ENCODE results near the gene ATP8B1. TPM values are rescaled to one million over a fixed set of nuclear protein-coding genes. Genes with fewer than 3 reads are reported as not detected.

The ATP8B1 gene
- total and polyA plus RNA-seq, 2 of the 8 experiments (the other 6 are each of a cell fraction or from before 2014, with no cell fraction given) = 1.1 to 4.6 TPM

DNA sequence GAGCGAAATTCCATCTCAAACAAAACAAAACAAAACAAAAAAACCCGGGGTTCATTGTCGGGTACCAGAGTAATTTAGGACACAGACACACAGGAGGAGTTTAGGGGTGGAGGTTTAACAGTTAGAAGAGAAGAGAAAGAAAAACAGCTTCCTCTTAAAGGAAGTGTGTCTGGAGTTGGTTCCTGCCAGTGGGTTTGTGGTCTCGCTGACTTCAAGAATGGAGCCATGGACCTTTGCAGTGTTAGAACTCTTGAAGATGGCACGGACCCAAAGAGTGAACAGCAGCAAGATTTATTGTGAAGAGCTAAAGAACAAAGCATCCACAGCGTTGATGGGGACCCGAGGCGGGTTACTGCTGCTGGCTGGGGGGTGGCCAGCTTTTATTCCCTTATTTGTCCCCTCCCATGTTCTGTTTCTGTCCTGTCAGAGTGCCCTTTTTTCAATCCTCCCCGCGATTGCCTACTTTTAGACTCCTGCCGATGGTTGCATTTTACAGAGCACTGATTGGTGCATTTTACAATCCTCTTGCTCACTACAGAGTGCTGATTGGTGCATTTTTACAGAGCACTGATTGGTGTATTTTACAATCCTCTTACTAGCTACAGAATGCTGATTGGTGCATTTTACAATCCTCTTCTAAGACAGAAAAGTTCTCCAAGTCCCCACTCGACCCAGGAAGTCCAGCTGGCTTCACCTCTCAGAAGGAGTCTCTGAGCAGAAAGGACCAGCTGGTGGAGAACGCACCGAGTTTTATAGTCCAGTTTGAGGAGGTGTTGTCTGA, 28.7 kb upstream of the ATP8B1 start:
- Histone ChIP-seq H2BK120ac (replicated peaks; ENCODE audit: low read depth, low read length) (no peak overlapping the region), H4K5ac (ENCODE audit: insufficient read length, low read depth, low read length) (no peak overlapping the region), H3K4ac (replicated peaks; ENCODE audit: insufficient read length, low read depth, low read length) (no peak overlapping the region), H3K4me2 (ENCODE audit: insufficient read depth in 1 of 2, low read depth in 2 of 2, low read length in 2 of 2) (no peak overlapping the region), H3K4me1 (replicated peaks in 1 of 4; ENCODE audit: control insufficient read depth in 3 of 4, insufficient read depth in 4 of 4, low read length in 3 of 4) (no peaks in the 10 kb centered on the region), H2BK5ac (ENCODE audit: low read depth, low read length) (no peak overlapping the region), H3K56ac (replicated peaks; ENCODE audit: insufficient read length, low read depth, low read length) (no peak overlapping the region), H3K9ac (replicated peaks in 1 of 4; ENCODE audit: extremely low read depth in 1 of 4, low read depth in 3 of 4, low read length in 3 of 4) (no peak overlapping the region), H4K20me1 (replicated peaks in 1 of 2; ENCODE audit: control insufficient read depth in 1 of 2, insufficient read depth in 2 of 2, low read length in 2 of 2) (no peaks in the 10 kb centered on the region), H2BK15ac (ENCODE audit: low read length) (no peak overlapping the region), H3K18ac (ENCODE audit: extremely low read depth, low read length) (no peak overlapping the region), H3K27ac (ENCODE audit: low read depth, low read length) (no peak overlapping the region), H3K36me3 (ENCODE audit: control insufficient read depth in 2 of 4, insufficient read depth in 4 of 4, low read length in 3 of 4) (no peaks in the 10 kb centered on the region), H3K79me1 (ENCODE audit: low read depth, low read length) (no peaks in the 10 kb centered on the region), H2BK12ac (ENCODE audit: low read depth, low read length) (no peak overlapping the region), H2AK5ac (ENCODE audit: low read depth, low read length) (no peak overlapping the region), H3K23ac (ENCODE audit: insufficient read length) (no peak overlapping the region), H4K91ac (replicated peaks; ENCODE audit: insufficient read length, low read length) (no peak overlapping the region), H4K8ac (ENCODE audit: extremely low read depth, insufficient read depth, low read length) (no peak overlapping the region; the same call in 1 of the 2 replicates), H3K4me3 (ENCODE audit: extremely low read depth in 1 of 4, insufficient read depth in 2 of 4, low read depth in 3 of 4, low read length in 4 of 4) (no peak overlapping the region), H3K9me3 (ENCODE audit: insufficient read depth in 2 of 2, low read depth in 1 of 2, low read length in 1 of 2) (no peaks in the 10 kb centered on the region), H3K23me2 (ENCODE audit: low read depth, low read length) (no peaks in the 10 kb centered on the region), H3K79me2 (ENCODE audit: control insufficient read depth in 1 of 2, insufficient read depth in 2 of 2, low read length in 2 of 2) (no peaks in the 10 kb centered on the region), H3K14ac (ENCODE audit: insufficient read length) (no peak overlapping the region), H3K27me3 (replicated peaks in 1 of 4; ENCODE audit: control insufficient read depth in 3 of 4, extremely low read depth in 1 of 4, insufficient read depth in 3 of 4, low read length in 3 of 4) (no peaks in the 10 kb centered on the region), H2BK20ac (ENCODE audit: low read length) (no peak overlapping the region), H2AFZ (ENCODE audit: low read length) (no peak overlapping the region)
- FAIRE-seq = no peak
- WGBS, 2 experiments (ENCODE audit: extremely low coverage in 1 of 2, insufficient coverage in 1 of 2, insufficient read length in 1 of 2, insufficient replicate concordance in 2 of 2, low coverage in 1 of 2, low lambda C conversion rate in 2 of 2, missing lambda C conversion rate in 1 of 2) = 93% methylated on average over 14 of the region's 14 CpGs; no CpG with 5 or more reads in 1 of the 2 experiments
- ChIA-PET POLR2A (ENCODE audit: partially characterized antibody) (no interaction called here), CTCF (ENCODE audit: partially characterized antibody) (interaction anchor here (0.9 to 1.6 kb wide), 3 partner anchors 11 to 1129 kb away, joined by 3 to 5 read pairs (median 3); no protein-coding TSS in a partner anchor)
- DNase-seq (ENCODE audit: low read depth in 1 of 2, low spot score in 2 of 2) = no peak
- no peak for TF ChIP-seq EP300 (IDR thresholded peaks at IDR 0.05; ENCODE audit: borderline replicate concordance in 1 of 2, low read depth in 2 of 2, low read length in 2 of 2)
- TF ChIP-seq RAD21 (IDR thresholded peaks at IDR 0.05 in 1 of 2, conservative IDR thresholded peaks at IDR 0.05 in 1 of 2; ENCODE audit: low read depth in 2 of 2, low read length in 2 of 2) = no peak
- TF ChIP-seq TAF1 (IDR thresholded peaks at IDR 0.05; ENCODE audit: low read depth, low read length) = no peak
- no peak for TF ChIP-seq EGR1 (IDR thresholded peaks at IDR 0.05; ENCODE audit: borderline replicate concordance, low read depth, low read length)
- TF ChIP-seq SP1 (IDR thresholded peaks at IDR 0.05; ENCODE audit: low read depth, low read length) = no peak
- no peak for TF ChIP-seq KDM1A (IDR thresholded peaks at IDR 0.05; ENCODE audit: borderline replicate concordance, low read length)
- TF ChIP-seq, protein P1, sequence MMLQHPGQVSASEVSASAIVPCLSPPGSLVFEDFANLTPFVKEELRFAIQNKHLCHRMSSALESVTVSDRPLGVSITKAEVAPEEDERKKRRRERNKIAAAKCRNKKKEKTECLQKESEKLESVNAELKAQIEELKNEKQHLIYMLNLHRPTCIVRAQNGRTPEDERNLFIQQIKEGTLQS (IDR thresholded peaks at IDR 0.05; ENCODE audit: insufficient read depth, low read depth, low read length) = no peak
- TF ChIP-seq HDAC6 (IDR thresholded peaks at IDR 0.05; ENCODE audit: low read depth, low read length) = no peak
- TF ChIP-seq RXRA (IDR thresholded peaks at IDR 0.05; ENCODE audit: insufficient read depth, low read depth, low read length) = no peak
- TF ChIP-seq CBX8 (IDR thresholded peaks at IDR 0.05; ENCODE audit: borderline replicate concordance, low read depth, low read length) = no peak
- TF ChIP-seq RFX5 (IDR thresholded peaks at IDR 0.05; ENCODE audit: borderline replicate concordance, low read depth, low read length) = no peak
- TF ChIP-seq RBBP5 (IDR thresholded peaks at IDR 0.05; ENCODE audit: borderline replicate concordance, low read depth, low read length) = no peak

All from H1 (cell line).